Stimulated activated CD8-positive, alpha-beta memory T cell treated with anti-CD3 and anti-CD28 coated beads, Interleukin-15, amount 100 ng/mL, for 1 hour (primary cell): Measurements from ENCODE around the gene BBS9.

Experiments
- DNase-seq: peaks from one replicate; pipeline ENCODE4 v3.0.0-alpha.2; 2020; ENCODE audit warnings: low read depth

The BBS9 gene

DNA sequence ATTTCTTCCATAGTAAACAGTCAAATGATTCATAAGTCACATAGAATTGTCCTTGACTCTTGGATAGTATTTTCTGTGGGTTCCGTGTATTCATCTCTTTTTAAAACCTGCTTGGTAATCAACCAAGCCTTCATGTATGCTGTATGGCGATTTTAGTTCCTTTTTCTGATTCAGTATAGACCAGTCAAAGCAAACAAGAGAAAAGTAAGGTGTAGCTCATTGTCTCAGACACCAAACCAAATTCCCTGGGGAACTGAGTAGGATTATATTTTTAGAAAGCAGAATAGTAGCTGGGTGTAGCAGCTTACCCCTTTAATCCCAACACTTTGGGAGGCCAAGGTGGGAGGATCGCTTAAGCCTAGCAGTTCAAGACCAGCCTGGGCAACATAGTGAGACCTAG lies 240.5 kb downstream of the BBS9 start:
- DNase-seq = no peak

GRCh38 chr7:33373195-33373594 lies 243.8 kb downstream of the BBS9 start:
- no peak for DNase-seq

- no peak for DNase-seq
Observed at GRCh38 chr7:33379891-33380525, 250.6 kb downstream of the BBS9 start.

DNA sequence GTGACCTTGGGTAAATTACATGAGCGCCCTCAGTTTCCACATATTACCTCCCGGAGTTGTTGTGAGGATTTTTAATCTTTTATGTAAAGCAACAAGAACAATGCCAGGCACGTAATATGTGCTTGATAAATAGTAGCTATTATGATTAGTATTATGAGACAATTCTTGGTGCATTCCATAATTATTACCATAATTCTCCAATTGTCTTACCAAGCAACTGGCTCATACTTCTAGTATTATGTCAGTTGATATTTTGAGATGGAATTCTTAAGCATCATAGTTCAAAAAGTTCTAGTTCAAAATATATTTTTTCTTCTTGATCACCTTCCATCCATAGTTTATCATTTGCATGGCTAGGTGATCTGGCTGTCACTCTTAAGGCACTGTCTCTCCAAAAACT lies 259.0 kb downstream of the BBS9 start:
- no peak for DNase-seq

GRCh38 chr7:33392148-33392547 lies 262.8 kb downstream of the BBS9 start:
- DNase-seq = no peak

DNA sequence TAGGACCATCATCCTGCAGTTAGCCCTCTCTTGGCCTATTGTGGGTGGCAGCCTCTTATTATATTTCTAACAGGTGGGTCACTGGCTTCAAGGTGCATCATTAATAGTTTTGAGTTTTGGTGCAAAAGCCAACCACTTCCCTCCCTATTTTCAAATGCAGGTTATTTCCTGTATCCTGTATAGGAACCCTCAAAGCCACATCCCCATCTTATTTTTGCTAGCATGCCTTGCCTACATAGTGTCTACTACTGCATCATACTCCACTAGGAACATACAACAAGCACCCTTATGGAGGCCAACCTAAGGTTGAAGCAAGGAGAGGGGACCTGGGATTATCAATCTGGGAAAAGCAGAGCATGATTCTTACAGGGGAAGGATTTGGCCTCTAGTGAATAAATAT lies 264.4 kb downstream of the BBS9 start:
- no peak for DNase-seq

GRCh38 chr7:33395340-33395739 lies 266.0 kb downstream of the BBS9 start:
- no peak for DNase-seq

DNA sequence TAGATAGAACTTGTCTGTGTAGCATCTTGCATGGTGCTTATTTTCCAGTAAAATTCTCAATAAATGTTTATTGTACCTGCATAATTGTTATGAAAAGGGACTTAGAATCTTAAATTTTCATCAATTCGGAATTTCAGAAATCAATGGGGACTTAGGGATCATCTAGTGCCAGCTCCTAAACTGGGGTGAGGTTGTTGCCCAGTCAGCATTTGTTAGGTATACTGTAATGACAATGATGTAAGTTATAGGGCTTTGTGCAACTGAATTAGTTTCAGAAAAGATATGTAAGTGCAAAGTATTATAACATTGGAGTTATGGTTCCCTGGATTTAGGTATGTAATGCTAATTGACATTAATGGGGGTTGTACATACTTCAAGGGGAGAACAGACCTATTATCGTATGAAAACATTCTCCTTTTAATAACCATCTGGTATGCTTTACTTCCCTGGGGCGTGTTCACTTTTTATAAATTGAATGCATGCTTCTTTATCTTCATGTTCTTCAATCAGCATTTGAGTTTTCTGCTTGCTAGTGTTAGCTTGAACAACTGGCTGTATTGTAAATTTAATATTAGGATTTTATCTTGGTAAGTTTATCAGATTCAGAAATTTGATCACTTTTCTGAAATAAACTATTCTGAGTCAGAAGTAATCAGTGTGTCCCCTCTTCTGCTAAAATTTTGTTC lies 270.3 kb downstream of the BBS9 start:
- no peak for DNase-seq

DNA sequence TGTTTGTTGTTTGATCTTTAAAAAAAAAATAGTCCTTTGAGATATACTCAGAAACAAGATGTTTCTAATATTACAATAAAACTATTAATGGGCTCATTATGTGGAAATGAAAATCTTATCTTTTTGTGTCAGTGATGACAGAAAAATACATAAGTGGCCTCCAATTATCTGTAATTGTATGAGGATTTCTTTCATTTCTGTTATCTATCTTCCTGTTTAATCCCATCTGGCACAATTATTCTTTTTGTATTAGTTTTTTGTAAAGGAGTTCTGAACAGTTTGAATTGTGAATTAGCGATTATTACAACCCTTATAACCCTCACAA lies 270.8 kb downstream of the BBS9 start:
- no peak for DNase-seq

DNA sequence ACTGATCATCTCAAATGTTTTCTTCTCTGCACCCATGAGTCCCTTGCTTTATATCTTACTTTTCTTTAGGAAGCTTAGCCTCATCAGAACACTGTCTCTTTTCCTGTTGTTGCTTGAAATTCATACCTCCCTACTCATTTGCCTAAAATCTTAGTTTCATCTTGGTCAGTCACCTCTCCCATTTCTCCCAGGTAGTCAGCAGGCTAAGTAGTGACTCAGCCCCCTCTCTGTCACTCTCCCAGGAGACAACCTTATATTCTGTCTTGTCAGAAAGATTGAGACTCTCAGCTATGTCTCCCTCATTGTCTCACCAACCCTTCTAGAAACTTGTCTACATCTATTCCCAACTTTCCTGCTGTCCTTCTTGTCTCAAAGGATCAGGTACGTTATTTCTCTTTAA lies 280.9 kb downstream of the BBS9 start:
- no peak for DNase-seq

DNA sequence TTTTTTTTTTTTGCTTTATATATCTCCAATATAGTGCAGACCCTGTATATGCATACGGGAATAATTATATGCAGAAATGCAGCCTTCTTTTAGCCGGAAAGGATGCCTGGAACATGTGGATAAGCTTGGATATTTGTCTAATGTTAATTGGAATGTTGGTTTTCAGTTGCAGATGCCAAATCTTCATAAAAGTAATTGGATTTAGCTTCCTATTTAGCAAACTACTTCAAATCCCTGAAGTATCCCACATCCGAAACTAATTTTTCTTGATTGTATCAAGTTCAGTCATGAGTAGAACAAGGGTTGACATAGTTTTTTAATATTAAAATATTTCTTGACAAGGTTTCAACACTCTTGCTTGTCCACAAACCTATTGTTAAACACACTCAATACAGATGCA lies 281.7 kb downstream of the BBS9 start:
- no peak for DNase-seq

- DNase-seq = no peak
Observed at GRCh38 chr7:33412331-33412730, 283.0 kb downstream of the BBS9 start.

DNA sequence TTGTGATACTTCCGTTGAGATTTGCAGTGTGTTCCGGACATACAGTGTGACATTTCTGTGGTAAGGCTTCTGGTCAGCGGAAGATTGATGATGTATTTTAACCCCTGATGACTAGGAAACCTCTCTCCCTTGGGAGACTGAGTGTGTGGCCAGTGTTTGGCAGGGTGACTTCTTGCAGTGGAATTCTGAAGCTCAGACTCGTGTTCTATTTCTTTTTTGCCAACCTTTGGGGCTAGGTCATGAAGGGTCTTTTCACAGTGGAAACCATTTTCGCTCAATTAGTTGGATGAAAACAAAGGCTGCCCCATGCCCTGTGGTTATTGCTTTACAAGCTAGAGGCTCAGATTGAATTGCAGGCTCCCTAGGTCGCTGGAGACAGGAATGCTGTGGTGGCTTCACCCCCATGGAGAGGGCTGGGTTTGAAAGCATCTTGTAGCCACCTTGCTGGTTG lies 288.9 kb downstream of the BBS9 start:
- DNase-seq = no peak

GRCh38 chr7:33420311-33420940 lies 291.1 kb downstream of the BBS9 start:
- no peak for DNase-seq

- DNase-seq = no peak
Observed at GRCh38 chr7:33421429-33421828, 292.1 kb downstream of the BBS9 start.

- no peak for DNase-seq
Observed at GRCh38 chr7:33422141-33422540, 292.8 kb downstream of the BBS9 start.

GRCh38 chr7:33422825-33423645 lies 293.7 kb downstream of the BBS9 start:
- no peak for DNase-seq

- no peak for DNase-seq
Observed at GRCh38 chr7:33423646-33424020, 294.3 kb downstream of the BBS9 start.

DNA sequence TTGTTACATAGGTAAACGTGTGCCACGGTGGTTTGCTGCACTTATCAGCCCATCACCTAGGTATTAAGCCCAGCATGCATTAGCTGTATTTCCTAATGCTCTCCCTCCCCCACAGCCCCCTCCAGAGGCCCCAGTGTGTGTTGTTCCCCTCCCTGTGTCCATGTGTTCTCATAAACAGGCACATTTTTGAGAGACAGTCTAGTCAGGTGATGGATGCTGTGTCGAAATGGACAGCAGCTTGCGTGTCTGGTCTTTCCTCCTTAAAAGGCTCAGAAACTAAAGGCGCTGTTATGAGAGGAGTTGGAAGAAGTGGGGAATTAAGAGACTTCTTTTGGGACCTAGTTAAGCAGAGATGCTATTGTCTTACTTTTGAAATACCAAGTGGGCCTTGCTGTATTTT lies 296.0 kb downstream of the BBS9 start:
- DNase-seq = no peak

- no peak for DNase-seq
Observed at GRCh38 chr7:33425929-33426678, 296.7 kb downstream of the BBS9 start.

DNA sequence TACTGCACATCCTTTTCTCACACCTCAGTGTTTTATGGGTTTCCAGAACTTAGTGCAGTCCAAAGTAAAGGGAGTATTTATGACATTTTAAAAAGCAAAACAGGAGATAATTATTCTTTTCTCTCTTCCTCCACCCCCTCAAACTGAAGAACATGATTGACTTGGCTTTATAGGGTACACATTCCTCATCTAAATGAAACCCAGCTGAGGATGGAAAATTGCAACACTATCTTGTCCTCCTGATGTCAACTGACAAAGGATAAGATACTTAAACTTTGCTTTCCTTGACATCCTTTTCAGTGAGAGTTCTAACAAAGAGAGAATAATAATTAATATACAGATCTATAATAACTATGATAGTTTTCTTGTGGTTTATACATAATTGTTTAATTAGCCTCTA lies 299.1 kb downstream of the BBS9 start:
- no peak for DNase-seq

- DNase-seq = no peak
Observed at GRCh38 chr7:33431543-33431942, 302.2 kb downstream of the BBS9 start.
